ENCODE data around the gene PRKACA.
A peak's percentile ranks its signal among the peaks of the same experiment; 100 is the strongest.

PRKACA gene

GRCh38 chr19:14117668-14118164 lies at the start of gene PRKACA:
Gene PRKACA, minus strand, starts transcription at chr19:14117762. Its CDS starts 215 bp downstream, at chr19:14117547.
- Histone ChIP-seq H3K36me3 (ENCODE audit: insufficient read depth, low read length) (no peaks in the 10 kb centered on the region), H3K4me1 (ENCODE audit: insufficient read depth, low read length) (peaks cover 10% of the 10 kb centered on the region), H3K9ac (ENCODE audit: low read depth, low read length) (peak within 1 kb of the TSS; percentile 69), H3K9me3 (ENCODE audit: control insufficient read depth, insufficient read depth, low read length) (no peaks in the 10 kb centered on the region)

- peaks cover 9% of the 10 kb centered on the region for H3K36me3 ChIP-seq (ENCODE audit: insufficient read depth, low read length)
- no peaks in the 10 kb centered on the region for H3K9me3 ChIP-seq (ENCODE audit: control insufficient read depth, insufficient read depth, low read length)
- no peak overlapping the region for H3K9ac ChIP-seq (ENCODE audit: low read depth, low read length)
- no peaks in the 10 kb centered on the region; the same call in 1 of the 2 replicates for H3K4me1 ChIP-seq (ENCODE audit: insufficient read depth, low read length)
Measured at GRCh38 chr19:14166999-14167575, 49.5 kb upstream of the PRKACA start.

DNA sequence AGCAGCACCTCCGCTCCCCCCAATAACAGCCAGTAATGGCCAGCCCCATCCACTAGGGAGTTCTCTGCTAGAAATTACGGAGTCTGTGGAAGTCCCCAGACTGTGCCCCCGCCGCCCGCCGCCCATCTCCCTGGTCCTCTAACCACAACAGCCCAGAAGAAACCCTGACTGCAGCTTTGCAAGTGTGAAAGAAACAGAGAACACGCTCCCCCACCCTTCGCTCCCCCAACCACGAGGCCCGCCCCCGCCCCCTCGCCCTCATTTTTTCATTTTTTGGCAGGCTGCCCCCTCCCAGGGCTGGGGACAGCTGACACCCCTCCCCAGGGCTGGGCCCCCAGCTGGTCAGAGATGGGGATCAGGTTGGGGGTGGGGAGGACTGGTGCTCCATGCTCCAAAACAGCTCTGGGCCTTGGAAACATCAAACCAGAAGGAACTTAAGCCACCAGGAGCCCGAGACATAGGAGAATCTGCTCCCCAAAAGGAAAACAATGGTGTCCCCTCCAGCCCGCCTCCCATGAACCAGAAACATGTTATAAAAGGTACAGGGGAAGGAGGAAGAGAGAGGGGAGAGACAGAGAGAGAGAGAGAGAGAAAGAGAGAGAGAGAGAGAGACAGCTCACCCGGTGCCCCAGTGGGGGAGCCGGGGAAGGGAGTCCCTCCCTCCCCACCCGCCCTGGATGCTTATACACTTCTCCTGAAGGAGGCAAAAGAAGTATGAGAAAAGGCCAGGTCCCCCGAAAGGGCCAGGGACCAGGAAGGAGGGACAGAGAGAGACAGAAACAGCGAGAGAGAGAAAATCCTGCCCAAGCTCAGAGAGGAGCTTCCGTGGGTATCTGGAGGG lies 48.6 kb upstream of the PRKACA start:
- peaks cover 13% of the 10 kb centered on the region for H3K36me3 ChIP-seq (ENCODE audit: insufficient read depth, low read length)

GRCh38 chr19:14164724-14165493 lies 47.3 kb upstream of the PRKACA start:
- H3K9ac ChIP-seq (ENCODE audit: low read depth, low read length) = no peak overlapping the region
- peaks cover 13% of the 10 kb centered on the region for H3K36me3 ChIP-seq (ENCODE audit: insufficient read depth, low read length)
- H3K4me1 ChIP-seq (ENCODE audit: insufficient read depth, low read length) = no peaks in the 10 kb centered on the region; the same call in 1 of the 2 replicates
- no peaks in the 10 kb centered on the region for H3K9me3 ChIP-seq (ENCODE audit: control insufficient read depth, insufficient read depth, low read length)

More for the DNA sequence above, 48.6 kb upstream of the PRKACA start:
- Histone ChIP-seq H3K9me3 (ENCODE audit: control insufficient read depth, insufficient read depth, low read length) (no peaks in the 10 kb centered on the region), H3K9ac (ENCODE audit: low read depth, low read length) (no peak overlapping the region), H3K4me1 (ENCODE audit: insufficient read depth, low read length) (no peaks in the 10 kb centered on the region; the same call in 1 of the 2 replicates)

GRCh38 chr19:14164082-14164481 lies 46.5 kb upstream of the PRKACA start:
- Histone ChIP-seq H3K4me1 (ENCODE audit: insufficient read depth, low read length) (no peaks in the 10 kb centered on the region; the same call in 1 of the 2 replicates), H3K9me3 (ENCODE audit: control insufficient read depth, insufficient read depth, low read length) (no peaks in the 10 kb centered on the region), H3K36me3 (ENCODE audit: insufficient read depth, low read length) (peaks cover 13% of the 10 kb centered on the region), H3K9ac (ENCODE audit: low read depth, low read length) (no peak overlapping the region)

- Histone ChIP-seq H3K9ac (ENCODE audit: low read depth, low read length) (no peak overlapping the region), H3K36me3 (ENCODE audit: insufficient read depth, low read length) (peaks cover 10% of the 10 kb centered on the region; the same call in 1 of the 2 replicates), H3K4me1 (ENCODE audit: insufficient read depth, low read length) (no peaks in the 10 kb centered on the region; the same call in 1 of the 2 replicates), H3K9me3 (ENCODE audit: control insufficient read depth, insufficient read depth, low read length) (no peaks in the 10 kb centered on the region)
Measured at GRCh38 chr19:14162871-14163297, 45.3 kb upstream of the PRKACA start.

- Histone ChIP-seq H3K9ac (ENCODE audit: low read depth, low read length) (no peak overlapping the region), H3K4me1 (ENCODE audit: insufficient read depth, low read length) (no peaks in the 10 kb centered on the region), H3K9me3 (ENCODE audit: control insufficient read depth, insufficient read depth, low read length) (no peaks in the 10 kb centered on the region), H3K36me3 (ENCODE audit: insufficient read depth, low read length) (peaks cover 22% of the 10 kb centered on the region; the same call in 1 of the 2 replicates)
Measured at GRCh38 chr19:14161305-14161704, 43.7 kb upstream of the PRKACA start.

GRCh38 chr19:14160017-14160703 lies 42.6 kb upstream of the PRKACA start:
- no peaks in the 10 kb centered on the region for H3K4me1 ChIP-seq (ENCODE audit: insufficient read depth, low read length)
- H3K36me3 ChIP-seq (ENCODE audit: insufficient read depth, low read length) = peaks cover 28% of the 10 kb centered on the region; the same call in 1 of the 2 replicates
- H3K9me3 ChIP-seq (ENCODE audit: control insufficient read depth, insufficient read depth, low read length) = no peaks in the 10 kb centered on the region
- H3K9ac ChIP-seq (ENCODE audit: low read depth, low read length) = no peak overlapping the region

DNA sequence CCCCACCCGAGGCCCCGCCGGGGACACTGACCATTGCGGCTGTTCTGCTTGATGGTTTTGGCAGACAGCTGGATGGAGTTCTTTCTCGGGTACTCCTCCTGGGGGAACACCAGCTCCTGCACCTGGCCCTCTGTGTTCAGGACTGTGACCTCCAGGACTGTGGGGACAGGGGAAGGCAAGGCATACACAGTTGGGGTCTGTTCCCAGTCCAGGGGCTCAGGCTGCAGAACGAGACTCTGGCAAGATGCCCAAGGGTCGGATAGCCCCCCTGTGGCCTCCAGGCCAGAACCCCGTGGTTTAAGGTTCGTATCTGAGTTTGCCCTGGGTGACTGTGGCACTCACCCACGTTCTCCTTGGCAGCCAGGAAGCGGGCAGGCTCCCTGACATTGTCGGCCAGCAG lies 41.5 kb upstream of the PRKACA start:
- no peak overlapping the region for H3K9ac ChIP-seq (ENCODE audit: low read depth, low read length)
- no peaks in the 10 kb centered on the region for H3K9me3 ChIP-seq (ENCODE audit: control insufficient read depth, insufficient read depth, low read length)
- H3K36me3 ChIP-seq (ENCODE audit: insufficient read depth, low read length) = peaks cover 28% of the 10 kb centered on the region; the same call in 1 of the 2 replicates
- no peaks in the 10 kb centered on the region for H3K4me1 ChIP-seq (ENCODE audit: insufficient read depth, low read length)

DNA sequence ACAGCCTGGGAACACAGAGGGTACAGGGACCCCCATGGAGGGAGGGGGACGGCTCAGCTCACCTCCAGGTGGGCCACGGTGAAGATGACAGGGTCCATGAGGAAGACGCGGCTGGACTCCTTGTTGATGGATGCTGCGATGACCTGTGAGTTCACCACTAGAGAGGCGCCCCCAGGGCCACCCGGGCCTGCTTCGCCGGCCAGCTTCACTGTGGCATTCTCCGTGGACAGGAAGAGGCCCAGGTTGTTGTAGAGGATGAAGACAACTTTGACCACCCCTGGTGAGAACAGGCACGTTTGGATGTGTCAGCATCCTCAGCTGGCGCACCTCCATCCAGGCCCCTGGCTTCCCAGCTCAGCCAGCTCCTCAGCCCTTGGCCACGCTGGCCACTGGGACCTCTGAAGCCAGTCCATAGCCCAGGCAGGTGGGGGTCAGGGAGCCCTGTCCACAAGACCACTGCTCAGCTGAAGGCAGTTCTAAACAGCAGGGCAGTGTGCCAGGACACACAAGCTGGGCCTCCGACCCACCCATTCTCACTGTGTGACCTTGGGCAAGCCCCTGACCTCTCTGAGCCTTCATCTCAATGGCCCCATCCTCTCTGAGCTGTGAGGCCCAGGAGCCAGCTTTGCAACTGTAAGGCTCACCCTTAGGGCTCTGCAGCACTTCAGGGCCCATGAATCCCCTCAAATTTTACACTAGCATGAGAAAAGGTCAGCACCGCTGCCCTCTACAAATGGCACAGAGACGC lies 40.9 kb upstream of the PRKACA start:
- H3K4me1 ChIP-seq (ENCODE audit: insufficient read depth, low read length) = no peaks in the 10 kb centered on the region
- H3K36me3 ChIP-seq (ENCODE audit: insufficient read depth, low read length) = peaks cover 28% of the 10 kb centered on the region; the same call in 1 of the 2 replicates
- H3K9ac ChIP-seq (ENCODE audit: low read depth, low read length) = no peak overlapping the region
- no peaks in the 10 kb centered on the region for H3K9me3 ChIP-seq (ENCODE audit: control insufficient read depth, insufficient read depth, low read length)

GRCh38 chr19:14156971-14157717 lies 39.6 kb upstream of the PRKACA start:
- Histone ChIP-seq H3K4me1 (ENCODE audit: insufficient read depth, low read length) (no peaks in the 10 kb centered on the region), H3K9me3 (ENCODE audit: control insufficient read depth, insufficient read depth, low read length) (no peaks in the 10 kb centered on the region), H3K36me3 (ENCODE audit: insufficient read depth, low read length) (peaks cover 27% of the 10 kb centered on the region), H3K9ac (ENCODE audit: low read depth, low read length) (no peak overlapping the region)

- Histone ChIP-seq H3K9me3 (ENCODE audit: control insufficient read depth, insufficient read depth, low read length) (no peaks in the 10 kb centered on the region), H3K36me3 (ENCODE audit: insufficient read depth, low read length) (peaks cover 22% of the 10 kb centered on the region), H3K9ac (ENCODE audit: low read depth, low read length) (no peak overlapping the region), H3K4me1 (ENCODE audit: insufficient read depth, low read length) (no peaks in the 10 kb centered on the region)
Measured at GRCh38 chr19:14156122-14156521, 38.6 kb upstream of the PRKACA start.

DNA sequence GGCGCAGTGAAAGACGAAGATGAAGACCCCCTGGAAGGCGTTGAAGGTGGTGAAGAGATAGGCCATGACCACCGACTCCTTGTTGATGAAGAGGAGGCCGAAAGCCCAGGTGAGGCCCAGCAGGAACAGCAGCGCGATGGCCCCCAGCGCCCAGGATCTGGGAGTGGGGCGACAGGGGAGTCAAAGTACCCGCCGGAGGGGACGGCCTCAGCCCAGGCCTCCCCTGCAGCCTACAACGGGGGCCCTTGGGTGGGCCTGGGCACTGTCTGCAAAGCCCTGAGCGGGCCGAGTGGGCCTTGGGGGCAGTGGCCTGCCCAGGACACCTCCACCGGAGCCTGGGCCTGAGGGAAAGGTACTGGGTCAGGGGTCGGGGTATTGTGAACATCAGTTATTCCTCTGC lies 37.8 kb upstream of the PRKACA start:
- H3K9ac ChIP-seq (ENCODE audit: low read depth, low read length) = no peak overlapping the region
- no peaks in the 10 kb centered on the region for H3K9me3 ChIP-seq (ENCODE audit: control insufficient read depth, insufficient read depth, low read length)
- peaks cover 3% of the 10 kb centered on the region; the same call in 1 of the 2 replicates for H3K4me1 ChIP-seq (ENCODE audit: insufficient read depth, low read length)
- H3K36me3 ChIP-seq (ENCODE audit: insufficient read depth, low read length) = peaks cover 22% of the 10 kb centered on the region
